ENCODE results near the gene KIAA1217. TPM values are rescaled to one million over a fixed set of nuclear protein-coding genes. Genes with fewer than 3 reads are reported as not detected.

Gene KIAA1217
- total and polyA plus RNA-seq, 8 donors, result 11.9 to 36.7 (median 19.8) TPM

- intact Hi-C loops (cut with DNase I), result loop anchor here in 1 of 3 donors (5.0 kb wide), 1 partner anchor 119 kb away; no protein-coding TSS in a partner anchor
- peak; percentile 94 for FAIRE-seq
- peak; percentile 77 to 85 (median 82) for ATAC-seq
- 11 to 13% methylated on average over 16 of the region's 16 CpGs for WGBS, 2 donors
- H3K27me3 ChIP-seq, result no peaks in the 10 kb centered on the region
- peak overlapping the region; percentile 5 to 48 (median 31) for H3K4me3 ChIP-seq
- H3K36me3 ChIP-seq, result no peaks in the 10 kb centered on the region
- H3K9me3 ChIP-seq, result no peaks in the 10 kb centered on the region
- TF ChIP-seq, protein P1, sequence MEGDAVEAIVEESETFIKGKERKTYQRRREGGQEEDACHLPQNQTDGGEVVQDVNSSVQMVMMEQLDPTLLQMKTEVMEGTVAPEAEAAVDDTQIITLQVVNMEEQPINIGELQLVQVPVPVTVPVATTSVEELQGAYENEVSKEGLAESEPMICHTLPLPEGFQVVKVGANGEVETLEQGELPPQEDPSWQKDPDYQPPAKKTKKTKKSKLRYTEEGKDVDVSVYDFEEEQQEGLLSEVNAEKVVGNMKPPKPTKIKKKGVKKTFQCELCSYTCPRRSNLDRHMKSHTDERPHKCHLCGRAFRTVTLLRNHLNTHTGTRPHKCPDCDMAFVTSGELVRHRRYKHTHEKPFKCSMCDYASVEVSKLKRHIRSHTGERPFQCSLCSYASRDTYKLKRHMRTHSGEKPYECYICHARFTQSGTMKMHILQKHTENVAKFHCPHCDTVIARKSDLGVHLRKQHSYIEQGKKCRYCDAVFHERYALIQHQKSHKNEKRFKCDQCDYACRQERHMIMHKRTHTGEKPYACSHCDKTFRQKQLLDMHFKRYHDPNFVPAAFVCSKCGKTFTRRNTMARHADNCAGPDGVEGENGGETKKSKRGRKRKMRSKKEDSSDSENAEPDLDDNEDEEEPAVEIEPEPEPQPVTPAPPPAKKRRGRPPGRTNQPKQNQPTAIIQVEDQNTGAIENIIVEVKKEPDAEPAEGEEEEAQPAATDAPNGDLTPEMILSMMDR (IDR thresholded peaks at IDR 0.05), result no peak
- H3K27ac ChIP-seq, result peak overlapping the region; percentile 80 to 97 (median 86)
- peak in 4 of 6 donors; percentile 34 to 81 (median 77) for DNase-seq
- H3K4me1 ChIP-seq, result peaks cover 19 to 34% (median 26%) of the 10 kb centered on the region in 3 donors
These were observed 257.2 kb downstream of the KIAA1217 start for GRCh38 chr10:24465891-24466818.

- ATAC-seq, result no peak
- H3K27ac ChIP-seq, result peak overlapping the region; percentile 80 to 97 (median 86)
- no peaks in the 10 kb centered on the region for H3K27me3 ChIP-seq
- DNase-seq, result no peak
- no peaks in the 10 kb centered on the region for H3K9me3 ChIP-seq
- intact Hi-C loops (cut with DNase I), result loop anchor here in 1 of 3 donors (5.0 kb wide), 1 partner anchor 120 kb away; no protein-coding TSS in a partner anchor
- no peaks in the 10 kb centered on the region for H3K36me3 ChIP-seq
- WGBS, 2 donors, result 13 to 16% methylated on average over 1 of the region's 1 CpG
- TF ChIP-seq, protein P1 (IDR thresholded peaks at IDR 0.05), result no peak
- peaks cover 19 to 34% (median 26%) of the 10 kb centered on the region in 3 donors for H3K4me1 ChIP-seq
- H3K4me3 ChIP-seq, result peak overlapping the region; percentile 5 to 48 (median 31)
- no peak for FAIRE-seq
These were observed 258.2 kb downstream of the KIAA1217 start for GRCh38 chr10:24467136-24467535.

DNA sequence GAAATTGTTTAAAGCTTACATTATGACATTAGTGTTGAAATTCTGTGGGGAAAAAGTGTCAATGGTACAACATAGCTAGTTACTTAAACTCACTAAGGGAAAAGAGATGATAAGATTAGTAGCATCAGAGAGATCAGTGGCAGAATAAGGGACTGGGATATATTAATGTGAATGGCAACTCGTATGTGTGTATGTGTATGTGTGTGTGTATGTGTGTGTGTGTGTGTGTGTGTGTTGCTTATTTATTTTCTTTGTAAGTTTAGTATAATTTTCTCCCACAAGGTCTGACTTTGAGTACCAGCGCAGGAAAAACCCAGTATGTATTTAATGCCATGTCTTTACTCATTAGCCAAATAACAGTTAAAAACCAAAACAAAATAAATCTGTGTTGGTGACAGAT lies 258.7 kb downstream of the KIAA1217 start:
- H3K27ac ChIP-seq, result peak overlapping the region in 2 of 4 donors; percentile 91 to 97
- ATAC-seq, result no peak
- peaks cover 19 to 32% (median 21%) of the 10 kb centered on the region in 3 donors for H3K4me1 ChIP-seq

DNA sequence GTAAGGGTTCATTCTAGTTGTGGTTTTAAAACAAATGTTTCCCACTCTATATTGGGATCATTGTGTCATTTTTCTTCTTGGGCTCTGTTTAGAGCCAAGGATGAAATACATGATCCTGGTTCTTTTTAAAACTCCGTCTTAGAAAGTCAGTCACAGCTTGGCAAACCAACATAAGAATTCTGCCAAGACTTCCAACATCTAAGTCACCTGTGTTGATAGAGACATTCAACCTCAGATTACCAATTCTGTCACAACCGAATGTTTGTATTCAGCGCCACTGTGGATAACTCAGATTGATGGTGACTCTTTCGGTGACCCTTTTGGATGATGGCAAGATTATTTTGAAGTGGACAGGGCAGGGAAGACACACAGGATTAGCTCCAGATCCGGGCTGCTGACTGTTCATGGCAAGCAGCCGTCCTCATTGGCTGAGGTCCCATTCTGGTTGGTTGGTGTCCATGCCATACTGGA lies 259.4 kb downstream of the KIAA1217 start:
- no peak for ATAC-seq
- intact Hi-C loops (cut with DNase I), result loop anchor here in 1 of 3 donors (5.0 kb wide), 1 partner anchor 121 kb away; no protein-coding TSS in a partner anchor
- peaks cover 15 to 24% (median 17%) of the 10 kb centered on the region in 3 donors for H3K4me1 ChIP-seq
- H3K9me3 ChIP-seq, result no peaks in the 10 kb centered on the region
- WGBS, 2 donors, result 13 to 17% methylated on average over 6 of the region's 6 CpGs
- H3K27ac ChIP-seq, result peak overlapping the region in 3 of 4 donors; percentile 8 to 91 (median 23)
- H3K36me3 ChIP-seq, result no peaks in the 10 kb centered on the region
- DNase-seq, result peak in 2 of 6 donors; percentile 45 to 46
- no peak for FAIRE-seq
- peak overlapping the region in 2 of 4 donors; percentile 42 to 48 for H3K4me3 ChIP-seq
- TF ChIP-seq, protein P1 (IDR thresholded peaks at IDR 0.05), result no peak
- H3K27me3 ChIP-seq, result no peaks in the 10 kb centered on the region

More for the DNA sequence above, 258.7 kb downstream of the KIAA1217 start:
- intact Hi-C loops (cut with DNase I), result loop anchor here in 1 of 3 donors (5.0 kb wide), 1 partner anchor 120 kb away; no protein-coding TSS in a partner anchor
- H3K4me3 ChIP-seq, result peak overlapping the region in 3 of 4 donors; percentile 5 to 48 (median 42)
- no peaks in the 10 kb centered on the region for H3K9me3 ChIP-seq
- TF ChIP-seq, protein P1 (IDR thresholded peaks at IDR 0.05), result no peak
- no peaks in the 10 kb centered on the region for H3K27me3 ChIP-seq
- FAIRE-seq (no peak), DNase-seq (no peak)
- H3K36me3 ChIP-seq, result no peaks in the 10 kb centered on the region
- 36 to 41% methylated on average over 2 of the region's 2 CpGs for WGBS, 2 donors
